HEK293 (cell line): ENCODE results near the gene CACNG7.

Source experiments
- BCL11A ChIP-seq: fragments of 450-650 bp; formaldehyde crosslinking; IDR thresholded peaks from 2 replicates; pipeline ENCODE4 v1.5.1; 2016; ENCODE audit warnings: low read depth, missing biosample characterization, missing genetic modification characterization
- PRDM10 ChIP-seq: fragments of 450-650 bp; formaldehyde crosslinking; IDR thresholded peaks from 2 replicates; pipeline ENCODE4 v1.5.1; 2016; ENCODE audit warnings: missing biosample characterization, missing genetic modification characterization
- SETDB1 ChIP-seq: IDR thresholded peaks from one replicate; pipeline ENCODE4 v1.6.1; 2017; ENCODE audit warnings: mild to moderate bottlenecking, low read length, moderate library complexity, mixed read lengths; ENCODE audit not compliant: insufficient read length
- TCF7L2 ChIP-seq: IDR thresholded peaks from 2 replicates; pipeline ENCODE4 v1.6.1; 2011; ENCODE audit warnings: low read depth, mild to moderate bottlenecking, inconsistent platforms, low read length, moderate library complexity, borderline replicate concordance
- YY1 ChIP-seq: fragments of 450-650 bp; formaldehyde crosslinking; IDR thresholded peaks from 2 replicates; pipeline ENCODE4 v1.5.1; 2018; ENCODE audit warnings: missing biosample characterization, missing genetic modification characterization
- ZFP3 ChIP-seq: fragments of 450-650 bp; formaldehyde crosslinking; IDR thresholded peaks from 2 replicates; pipeline ENCODE4 v1.5.1; 2016; ENCODE audit warnings: low read depth, missing biosample characterization, missing genetic modification characterization
- ZNF10 ChIP-seq: fragments of 450-650 bp; formaldehyde crosslinking; IDR thresholded peaks from 2 replicates; pipeline ENCODE4 v1.5.1; 2017; ENCODE audit warnings: missing biosample characterization, missing genetic modification characterization
- ZNF623 ChIP-seq: fragments of 450-650 bp; formaldehyde crosslinking; IDR thresholded peaks from 2 replicates; pipeline ENCODE4 v1.5.1; 2016; ENCODE audit warnings: missing biosample characterization, missing genetic modification characterization
- ZNF747 ChIP-seq: fragments of 450-650 bp; formaldehyde crosslinking; IDR thresholded peaks from 2 replicates; pipeline ENCODE4 v1.5.1; 2016; ENCODE audit warnings: missing biosample characterization, missing genetic modification characterization
- TF ChIP-seq, protein P1 (sequence below): fragments of 450-650 bp; formaldehyde crosslinking; IDR thresholded peaks from 2 replicates; pipeline ENCODE4 v1.5.1; 2016; ENCODE audit warnings: missing biosample characterization, missing genetic modification characterization
- TF ChIP-seq, protein P2 (sequence below): fragments of 450-650 bp; formaldehyde crosslinking; IDR thresholded peaks from 2 replicates; pipeline ENCODE4 v1.5.1; 2016; ENCODE audit warnings: missing biosample characterization, missing genetic modification characterization

- TF ChIP-seq, protein P1, sequence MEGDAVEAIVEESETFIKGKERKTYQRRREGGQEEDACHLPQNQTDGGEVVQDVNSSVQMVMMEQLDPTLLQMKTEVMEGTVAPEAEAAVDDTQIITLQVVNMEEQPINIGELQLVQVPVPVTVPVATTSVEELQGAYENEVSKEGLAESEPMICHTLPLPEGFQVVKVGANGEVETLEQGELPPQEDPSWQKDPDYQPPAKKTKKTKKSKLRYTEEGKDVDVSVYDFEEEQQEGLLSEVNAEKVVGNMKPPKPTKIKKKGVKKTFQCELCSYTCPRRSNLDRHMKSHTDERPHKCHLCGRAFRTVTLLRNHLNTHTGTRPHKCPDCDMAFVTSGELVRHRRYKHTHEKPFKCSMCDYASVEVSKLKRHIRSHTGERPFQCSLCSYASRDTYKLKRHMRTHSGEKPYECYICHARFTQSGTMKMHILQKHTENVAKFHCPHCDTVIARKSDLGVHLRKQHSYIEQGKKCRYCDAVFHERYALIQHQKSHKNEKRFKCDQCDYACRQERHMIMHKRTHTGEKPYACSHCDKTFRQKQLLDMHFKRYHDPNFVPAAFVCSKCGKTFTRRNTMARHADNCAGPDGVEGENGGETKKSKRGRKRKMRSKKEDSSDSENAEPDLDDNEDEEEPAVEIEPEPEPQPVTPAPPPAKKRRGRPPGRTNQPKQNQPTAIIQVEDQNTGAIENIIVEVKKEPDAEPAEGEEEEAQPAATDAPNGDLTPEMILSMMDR (tag by site-specific recombination): no peak
- TF ChIP-seq, protein P2, sequence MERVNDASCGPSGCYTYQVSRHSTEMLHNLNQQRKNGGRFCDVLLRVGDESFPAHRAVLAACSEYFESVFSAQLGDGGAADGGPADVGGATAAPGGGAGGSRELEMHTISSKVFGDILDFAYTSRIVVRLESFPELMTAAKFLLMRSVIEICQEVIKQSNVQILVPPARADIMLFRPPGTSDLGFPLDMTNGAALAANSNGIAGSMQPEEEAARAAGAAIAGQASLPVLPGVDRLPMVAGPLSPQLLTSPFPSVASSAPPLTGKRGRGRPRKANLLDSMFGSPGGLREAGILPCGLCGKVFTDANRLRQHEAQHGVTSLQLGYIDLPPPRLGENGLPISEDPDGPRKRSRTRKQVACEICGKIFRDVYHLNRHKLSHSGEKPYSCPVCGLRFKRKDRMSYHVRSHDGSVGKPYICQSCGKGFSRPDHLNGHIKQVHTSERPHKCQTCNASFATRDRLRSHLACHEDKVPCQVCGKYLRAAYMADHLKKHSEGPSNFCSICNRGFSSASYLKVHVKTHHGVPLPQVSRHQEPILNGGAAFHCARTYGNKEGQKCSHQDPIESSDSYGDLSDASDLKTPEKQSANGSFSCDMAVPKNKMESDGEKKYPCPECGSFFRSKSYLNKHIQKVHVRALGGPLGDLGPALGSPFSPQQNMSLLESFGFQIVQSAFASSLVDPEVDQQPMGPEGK: no peak
- no peak for TF ChIP-seq ZNF10 (tag by site-specific recombination)
- no peak for TF ChIP-seq ZNF623 (tag by site-specific recombination)
- no peak for TF ChIP-seq BCL11A (tag by site-specific recombination)
- no peak for TF ChIP-seq YY1 (tag by site-specific recombination)
- TF ChIP-seq ZFP3: no peak
- TF ChIP-seq TCF7L2: no peak
- TF ChIP-seq ZNF747 (tag by site-specific recombination): no peak
- TF ChIP-seq SETDB1: no peak
- TF ChIP-seq PRDM10: no peak
Observed at GRCh38 chr19:53897459-53897858, 11.6 kb upstream of the CACNG7 start.
